ENCODE results near the gene COMMD10.

The COMMD10 gene

GRCh38 chr5:116062352-116062751 is 22.5 kb upstream of the COMMD10 start:
- no peak for TF ChIP-seq TAF1 (IDR thresholded peaks at IDR 0.05; ENCODE audit: borderline replicate concordance, insufficient read depth, low read length)
- TF ChIP-seq REST (IDR thresholded peaks at IDR 0.05; ENCODE audit: insufficient read depth in 1 of 2, low read depth in 2 of 2, low read length in 2 of 2) = no peak
- TF ChIP-seq SIN3A (IDR thresholded peaks at IDR 0.05; ENCODE audit: borderline replicate concordance, insufficient read depth, low read length) = no peak
- TF ChIP-seq POLR2AphosphoS5 (IDR thresholded peaks at IDR 0.05; ENCODE audit: low read depth, low read length) = no peak
- no peak for TF ChIP-seq FOXP2 (optimal IDR thresholded peaks at IDR 0.05; ENCODE audit: borderline replicate concordance, extremely low read depth, extremely low read length, insufficient read depth)

- TF ChIP-seq FOXP2 (optimal IDR thresholded peaks at IDR 0.05; ENCODE audit: borderline replicate concordance, extremely low read depth, extremely low read length, insufficient read depth) (no peak), REST (IDR thresholded peaks at IDR 0.05; ENCODE audit: insufficient read depth in 1 of 2, low read depth in 2 of 2, low read length in 2 of 2) (no peak), SIN3A (IDR thresholded peaks at IDR 0.05; ENCODE audit: borderline replicate concordance, insufficient read depth, low read length) (no peak), TAF1 (IDR thresholded peaks at IDR 0.05; ENCODE audit: borderline replicate concordance, insufficient read depth, low read length) (no peak), POLR2AphosphoS5 (IDR thresholded peaks at IDR 0.05; ENCODE audit: low read depth, low read length) (no peak)
These were observed 20.9 kb upstream of the COMMD10 start for GRCh38 chr5:116063950-116064349.

- TF ChIP-seq FOXP2 (optimal IDR thresholded peaks at IDR 0.05; ENCODE audit: borderline replicate concordance, extremely low read depth, extremely low read length, insufficient read depth) (no peak), TAF1 (IDR thresholded peaks at IDR 0.05; ENCODE audit: borderline replicate concordance, insufficient read depth, low read length) (no peak), REST (IDR thresholded peaks at IDR 0.05; ENCODE audit: insufficient read depth in 1 of 2, low read depth in 2 of 2, low read length in 2 of 2) (no peak), SIN3A (IDR thresholded peaks at IDR 0.05; ENCODE audit: borderline replicate concordance, insufficient read depth, low read length) (no peak)
These were observed 16.7 kb upstream of the COMMD10 start for GRCh38 chr5:116068028-116068632.

- TF ChIP-seq POLR2AphosphoS5 (IDR thresholded peaks at IDR 0.05; ENCODE audit: low read depth, low read length) = no peak
- no peak for TF ChIP-seq TAF1 (IDR thresholded peaks at IDR 0.05; ENCODE audit: borderline replicate concordance, insufficient read depth, low read length)
- TF ChIP-seq FOXP2 (optimal IDR thresholded peaks at IDR 0.05; ENCODE audit: borderline replicate concordance, extremely low read depth, extremely low read length, insufficient read depth) = no peak
- no peak for TF ChIP-seq REST (IDR thresholded peaks at IDR 0.05; ENCODE audit: insufficient read depth in 1 of 2, low read depth in 2 of 2, low read length in 2 of 2)
- no peak for TF ChIP-seq SIN3A (IDR thresholded peaks at IDR 0.05; ENCODE audit: borderline replicate concordance, insufficient read depth, low read length)
These were observed 13.6 kb upstream of the COMMD10 start for GRCh38 chr5:116071211-116071610.
